NT2/D1 (cell line): ENCODE data around the gene UGT1A5.

Source experiments
- SUZ12 ChIP-seq: IDR thresholded peaks from 2 replicates; pipeline ENCODE4 v1.6.1; 2011; ENCODE audit not compliant: insufficient read length, insufficient read depth; ENCODE audit errors: extremely low read depth
- YY1 ChIP-seq: IDR thresholded peaks from 2 replicates; pipeline ENCODE4 v1.6.1; 2011; ENCODE audit not compliant: insufficient read length, insufficient read depth
- ZNF274 ChIP-seq: IDR thresholded peaks from 2 replicates; pipeline ENCODE4 v1.6.1; 2011; ENCODE audit warnings: mild to moderate bottlenecking, low read depth, low read length

DNA sequence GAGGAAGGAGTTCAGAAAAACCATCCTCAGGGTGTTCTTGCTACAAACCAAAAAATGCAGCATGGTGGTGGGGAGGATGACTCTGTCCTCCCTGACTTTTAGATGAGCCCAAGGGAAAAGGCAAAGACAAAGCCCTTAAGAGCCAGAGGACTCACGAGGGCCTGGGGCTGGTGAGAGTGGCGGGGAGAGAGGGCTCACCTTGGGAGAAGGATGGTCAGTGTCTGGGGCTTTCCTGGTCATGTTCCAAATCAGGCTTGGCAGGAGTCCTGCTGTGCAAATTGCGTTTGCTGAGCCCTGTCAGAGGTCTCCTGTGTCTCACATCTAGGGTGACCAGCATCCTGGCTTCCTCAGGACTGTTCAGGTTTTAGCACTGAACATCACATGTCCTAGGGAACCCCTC is 52.1 kb downstream of the UGT1A5 start:
- TF ChIP-seq ZNF274 (no peak), SUZ12 (no peak), YY1 (no peak)
